SU-DHL-6 (cell line): ENCODE results near the gene EXOSC10.
A peak's percentile ranks its signal among the peaks of the same experiment; 100 is the strongest.

Experiments
- H2AFZ ChIP-seq: fragments of 200-600 bp; sonication (generic); 2 replicates; pipeline ENCODE4 v1.6.1; 2014; ENCODE audit warnings: low read depth, mild to moderate bottlenecking, moderate library complexity, mixed read lengths, antibody characterized with exemption, low read length; ENCODE audit not compliant: severe bottlenecking
- H3F3A ChIP-seq: fragments of 200-600 bp; shearing (Covaris generic); 2 replicates; pipeline ENCODE4 v1.6.0; 2016; ENCODE audit warnings: antibody characterized with exemption, mild to moderate bottlenecking; ENCODE audit not compliant: insufficient read depth
- H3K27ac ChIP-seq: fragments of 200-600 bp; sonication (generic); 2 replicates; pipeline ENCODE4 v1.5.1; 2016; ENCODE audit warnings: low read depth, mild to moderate bottlenecking, low read length, moderate library complexity, mixed read lengths
- H3K27me3 ChIP-seq: fragments of 200-600 bp; sonication (generic), shearing (Covaris generic); 2 replicates; pipeline ENCODE4 v1.6.0; 2014; ENCODE audit warnings: mild to moderate bottlenecking, low read length
- H3K36me3 ChIP-seq: fragments of 200-600 bp; sonication (generic); 2 replicates; pipeline ENCODE4 v1.6.1; 2014; ENCODE audit warnings: mild to moderate bottlenecking, low read length, mixed read lengths
- H3K4me2 ChIP-seq: fragments of 300-600, 200-600 bp; shearing (Covaris generic), sonication (generic); 2 replicates; pipeline ENCODE4 v1.6.0; 2014; ENCODE audit warnings: low read length, low read depth, mild to moderate bottlenecking; ENCODE audit not compliant: poor library complexity, severe bottlenecking
- H3K4me3 ChIP-seq: fragments of 200-600 bp; sonication (generic); 2 replicates; pipeline ENCODE4 v1.5.1; 2014; ENCODE audit warnings: antibody characterized with exemption, low read length, mild to moderate bottlenecking, mixed read lengths; ENCODE audit not compliant: insufficient read depth, poor library complexity, severe bottlenecking
- H3K79me2 ChIP-seq: fragments of 200-600 bp; sonication (generic); 2 replicates; pipeline ENCODE4 v1.6.1; 2014; ENCODE audit warnings: mild to moderate bottlenecking, low read length, moderate library complexity; ENCODE audit not compliant: insufficient read depth
- H3K9ac ChIP-seq: fragments of 200-600 bp; sonication (generic); 2 replicates; pipeline ENCODE4 v1.7.0; 2014; ENCODE audit warnings: mild to moderate bottlenecking, low read length
- H3K9me2 ChIP-seq: fragments of 200-600 bp; sonication (generic); replicated peaks from 2 replicates; pipeline ENCODE4 v1.6.1; 2014; ENCODE audit warnings: low read length; ENCODE audit not compliant: insufficient read depth
- H3K9me3 ChIP-seq: fragments of 200-600 bp; sonication (generic); 2 replicates; pipeline ENCODE4 v1.6.1; 2014; ENCODE audit warnings: low read length, mixed read lengths; ENCODE audit not compliant: insufficient read depth
- H4K20me1 ChIP-seq: fragments of 200-600 bp; sonication (generic); 2 replicates; pipeline ENCODE4 v1.6.1; 2014; ENCODE audit warnings: low read depth, mild to moderate bottlenecking, antibody characterized with exemption, low read length, moderate library complexity, mixed read lengths
- CTCF ChIP-seq: fragments of 200-600 bp; sonication (generic); IDR thresholded peaks from one replicate; pipeline ENCODE4 v1.5.1; 2017; ENCODE audit warnings: antibody characterized with exemption, mild to moderate bottlenecking, low read length, moderate library complexity; ENCODE audit not compliant: insufficient read depth, poor library complexity, severe bottlenecking
- EZH2phosphoT487 ChIP-seq: fragments of 200-600 bp; sonication (generic), shearing (Covaris generic); conservative IDR thresholded peaks from 2 replicates; pipeline ENCODE4 v1.6.1; 2018; ENCODE audit warnings: mild to moderate bottlenecking, antibody characterized with exemption, low read length, moderate library complexity, mixed read lengths

EXOSC10 gene

GRCh38 chr1:11059968-11060830 lies 39.5 kb downstream of the EXOSC10 start, which contains the start of gene SRM:
SRM (minus strand) TSS chr1:11060018; CDS start chr1:11059943, 75 bp downstream.
- H3K9me2 ChIP-seq, result no peaks in the 10 kb centered on the region
- H3K27ac ChIP-seq, result peak within 1 kb of the TSS; percentile 52
- H3K4me3 ChIP-seq, result peak within 1 kb of the TSS; percentile 98
- no peaks in the 10 kb centered on the region for H3K9me3 ChIP-seq
- H3K4me2 ChIP-seq, result peak within 1 kb of the TSS; percentile 89
- peaks cover 27% of the 10 kb centered on the region for H3K79me2 ChIP-seq
- H3F3A ChIP-seq, result peaks cover 13% of the 10 kb centered on the region
- H4K20me1 ChIP-seq, result no peaks in the 10 kb centered on the region
- peak within 1 kb of the TSS; percentile 95 for H3K9ac ChIP-seq
- H3K27me3 ChIP-seq, result no peaks in the 10 kb centered on the region
- H2AFZ ChIP-seq, result peak within 1 kb of the TSS; percentile 71
- H3K36me3 ChIP-seq, result peaks cover 8% of the 10 kb centered on the region; the same call in 1 of the 2 replicates
- TF ChIP-seq EZH2phosphoT487 (no peak), CTCF (no peak)

- H3F3A ChIP-seq, result peaks cover 13% of the 10 kb centered on the region
- peak overlapping the region; percentile 52 for H3K27ac ChIP-seq
- peak overlapping the region; percentile 56 for H3K4me2 ChIP-seq
- no peaks in the 10 kb centered on the region for H3K27me3 ChIP-seq
- 0 out of 2 replicates have a peak, but pooled peaks cover 4% of the 10 kb centered on the region for H3K36me3 ChIP-seq
- peak overlapping the region; percentile 95 for H3K9ac ChIP-seq
- TF ChIP-seq EZH2phosphoT487 (no peak), CTCF (no peak)
- peaks cover 27% of the 10 kb centered on the region for H3K79me2 ChIP-seq
- no peaks in the 10 kb centered on the region for H3K9me2 ChIP-seq
- peak overlapping the region; percentile 21 for H2AFZ ChIP-seq
- H4K20me1 ChIP-seq, result no peaks in the 10 kb centered on the region
- no peaks in the 10 kb centered on the region for H3K9me3 ChIP-seq
- peak overlapping the region; percentile 98 for H3K4me3 ChIP-seq
Observed at GRCh38 chr1:11059155-11059967, 40.3 kb downstream of the EXOSC10 start.

- no peak overlapping the region for H2AFZ ChIP-seq
- no peaks in the 10 kb centered on the region for H4K20me1 ChIP-seq
- H3K36me3 ChIP-seq, result 0 out of 2 replicates have a peak, but pooled peaks cover 4% of the 10 kb centered on the region
- H3F3A ChIP-seq, result peaks cover 14% of the 10 kb centered on the region
- no peaks in the 10 kb centered on the region for H3K9me3 ChIP-seq
- peak overlapping the region; percentile 95 for H3K9ac ChIP-seq
- peak overlapping the region; percentile 56 for H3K4me2 ChIP-seq
- H3K79me2 ChIP-seq, result peaks cover 27% of the 10 kb centered on the region
- no peak for TF ChIP-seq EZH2phosphoT487
- TF ChIP-seq CTCF, result no peak
- peak overlapping the region; percentile 98 for H3K4me3 ChIP-seq
- no peaks in the 10 kb centered on the region for H3K27me3 ChIP-seq
- no peaks in the 10 kb centered on the region for H3K9me2 ChIP-seq
- H3K27ac ChIP-seq, result no peak overlapping the region
Observed at GRCh38 chr1:11058595-11059154, 41.0 kb downstream of the EXOSC10 start.
